HUES6 (cell line): ENCODE data around the gene KRT17.
A peak's percentile ranks its signal among the peaks of the same experiment; 100 is the strongest.

Source experiments
- H3K27ac ChIP-seq: 2 replicates; pipeline ENCODE4 v1.7.0; 2013; ENCODE audit warnings: low read depth, mild to moderate bottlenecking, low read length, inconsistent platforms
- H3K27me3 ChIP-seq: 2 replicates; pipeline ENCODE4 v1.6.1; 2013; ENCODE audit warnings: low read length; ENCODE audit not compliant: control insufficient read depth, insufficient read depth
- H3K36me3 ChIP-seq: 2 replicates; pipeline ENCODE4 v1.6.1; 2013; ENCODE audit warnings: low read length; ENCODE audit not compliant: control insufficient read depth, insufficient read depth
- H3K4me1 ChIP-seq: 2 replicates; pipeline ENCODE4 v1.6.1; 2013; ENCODE audit warnings: low read length; ENCODE audit not compliant: control insufficient read depth, insufficient read depth
- H3K4me3 ChIP-seq: 2 replicates; pipeline ENCODE4 v1.5.1; 2013; ENCODE audit warnings: low read depth, low read length
- H3K9ac ChIP-seq: one replicate; pipeline ENCODE4 v1.6.1; 2013; ENCODE audit warnings: mild to moderate bottlenecking, low read length
- H3K9me3 ChIP-seq: 2 replicates; pipeline ENCODE4 v1.6.1; 2013; ENCODE audit warnings: low read depth, low read length; ENCODE audit not compliant: control insufficient read depth, insufficient read depth

KRT17 gene

GRCh38 chr17:41624208-41625101 is at the start of gene KRT17:
Gene KRT17 (minus strand): TSS chr17:41624575. CDS start chr17:41624509, 66 bp downstream.
- no peak within 1 kb of the TSS for H3K9ac ChIP-seq
- H3K36me3 ChIP-seq: no peaks in the 10 kb centered on the region
- H3K27me3 ChIP-seq: no peaks in the 10 kb centered on the region
- H3K4me1 ChIP-seq: peaks cover 13% of the 10 kb centered on the region; the same call in 1 of the 2 replicates
- no peaks in the 10 kb centered on the region for H3K9me3 ChIP-seq
- no peak within 1 kb of the TSS for H3K27ac ChIP-seq
- H3K4me3 ChIP-seq: no peak within 1 kb of the TSS

- Histone ChIP-seq H3K36me3 (no peaks in the 10 kb centered on the region), H3K9me3 (no peaks in the 10 kb centered on the region), H3K4me1 (peaks cover 18% of the 10 kb centered on the region), H3K27ac (no peak overlapping the region), H3K4me3 (no peak overlapping the region), H3K9ac (no peak overlapping the region), H3K27me3 (no peaks in the 10 kb centered on the region)
Measured at GRCh38 chr17:41672153-41672552, 47.8 kb upstream of the KRT17 start.

- Histone ChIP-seq H3K27ac (no peak overlapping the region), H3K9me3 (no peaks in the 10 kb centered on the region), H3K27me3 (peaks cover 7% of the 10 kb centered on the region; the same call in 1 of the 2 replicates), H3K4me3 (peak overlapping the region; percentile 64), H3K4me1 (peaks cover 12% of the 10 kb centered on the region), H3K9ac (peak overlapping the region; percentile 11), H3K36me3 (no peaks in the 10 kb centered on the region)
Measured at GRCh38 chr17:41667280-41668041, 43.1 kb upstream of the KRT17 start.

GRCh38 chr17:41666708-41667279 is 42.4 kb upstream of the KRT17 start:
- peak overlapping the region; percentile 64 for H3K4me3 ChIP-seq
- no peaks in the 10 kb centered on the region for H3K36me3 ChIP-seq
- peaks cover 7% of the 10 kb centered on the region; the same call in 1 of the 2 replicates for H3K27me3 ChIP-seq
- no peaks in the 10 kb centered on the region for H3K9me3 ChIP-seq
- no peak overlapping the region for H3K27ac ChIP-seq
- peak overlapping the region; percentile 11 for H3K9ac ChIP-seq
- peaks cover 12% of the 10 kb centered on the region for H3K4me1 ChIP-seq

- H3K36me3 ChIP-seq: no peaks in the 10 kb centered on the region
- H3K27me3 ChIP-seq: peaks cover 7% of the 10 kb centered on the region; the same call in 1 of the 2 replicates
- no peaks in the 10 kb centered on the region for H3K9me3 ChIP-seq
- H3K27ac ChIP-seq: no peak overlapping the region
- H3K9ac ChIP-seq: no peak overlapping the region
- H3K4me3 ChIP-seq: peak overlapping the region; percentile 64
- peaks cover 12% of the 10 kb centered on the region for H3K4me1 ChIP-seq
Measured at GRCh38 chr17:41666237-41666641, 41.9 kb upstream of the KRT17 start.

GRCh38 chr17:41665566-41666236 is 41.3 kb upstream of the KRT17 start:
- Histone ChIP-seq H3K9ac (no peak overlapping the region), H3K36me3 (no peaks in the 10 kb centered on the region), H3K27me3 (peaks cover 7% of the 10 kb centered on the region; the same call in 1 of the 2 replicates), H3K9me3 (no peaks in the 10 kb centered on the region), H3K4me3 (peak overlapping the region; percentile 64), H3K27ac (no peak overlapping the region), H3K4me1 (peaks cover 12% of the 10 kb centered on the region)

- peak overlapping the region; percentile 35 for H3K4me3 ChIP-seq
- no peak overlapping the region for H3K9ac ChIP-seq
- no peaks in the 10 kb centered on the region for H3K36me3 ChIP-seq
- no peak overlapping the region for H3K27ac ChIP-seq
- peaks cover 16% of the 10 kb centered on the region for H3K4me1 ChIP-seq
- H3K9me3 ChIP-seq: no peaks in the 10 kb centered on the region
- H3K27me3 ChIP-seq: peaks cover 7% of the 10 kb centered on the region; the same call in 1 of the 2 replicates
Measured at GRCh38 chr17:41664587-41665565, 40.5 kb upstream of the KRT17 start.

GRCh38 chr17:41664172-41664457 is 39.7 kb upstream of the KRT17 start:
- H3K4me1 ChIP-seq: peaks cover 18% of the 10 kb centered on the region
- H3K9me3 ChIP-seq: no peaks in the 10 kb centered on the region
- no peak overlapping the region for H3K4me3 ChIP-seq
- H3K27ac ChIP-seq: no peak overlapping the region
- H3K27me3 ChIP-seq: peaks cover 7% of the 10 kb centered on the region; the same call in 1 of the 2 replicates
- H3K36me3 ChIP-seq: no peaks in the 10 kb centered on the region
- no peak overlapping the region for H3K9ac ChIP-seq

- no peaks in the 10 kb centered on the region for H3K9me3 ChIP-seq
- H3K36me3 ChIP-seq: no peaks in the 10 kb centered on the region
- no peak overlapping the region for H3K9ac ChIP-seq
- H3K4me3 ChIP-seq: no peak overlapping the region
- peaks cover 18% of the 10 kb centered on the region for H3K4me1 ChIP-seq
- H3K27ac ChIP-seq: no peak overlapping the region
- peaks cover 7% of the 10 kb centered on the region; the same call in 1 of the 2 replicates for H3K27me3 ChIP-seq
Measured at GRCh38 chr17:41663451-41664171, 39.2 kb upstream of the KRT17 start.
